SK-N-SH (cell line): Measurements from ENCODE around the gene SENP1. TPM values are rescaled to one million over a fixed set of nuclear protein-coding genes. Genes with fewer than 3 reads are reported as not detected.
A peak's percentile ranks its signal among the peaks of the same experiment; 100 is the strongest.

Source experiments
- CTCF ChIA-PET: fragments of 300-600, 350-600 bp; formaldehyde crosslinking; extraction: SDS; loops from one replicate; lab custom pipeline; 2021; lab: Yijun Ruan, JAX
- POLR2A ChIA-PET: fragments of 350-600 bp; sonication (Branson Sonifier 250); formaldehyde crosslinking; extraction: SDS; loops from one replicate; lab custom pipeline; 2020; ENCODE audit warnings: antibody characterized with exemption, inconsistent platforms; lab: Yijun Ruan, JAX
- DNase-seq: peaks from one replicate; pipeline ENCODE4 v3.0.0; 2012
- H2AFZ ChIP-seq: fragments of 200-600 bp; sonication (generic); 2 replicates; pipeline ENCODE4 v1.8.1; 2016; ENCODE audit warnings: antibody characterized with exemption, mild to moderate bottlenecking, low read depth
- H3F3A ChIP-seq: fragments of 200-600 bp; sonication (generic); replicated peaks from 2 replicates; pipeline ENCODE3; 2016; ENCODE audit warnings: antibody characterized with exemption, mild to moderate bottlenecking; ENCODE audit not compliant: insufficient read depth
- H3K27ac ChIP-seq, 2 experiments: fragments of 200-500 bp in 1 of 2; fragments of 200-600 bp in 1 of 2; sonication (Bioruptor generic) in 1 of 2; sonication (generic), shearing (Covaris generic) in 1 of 2; 2 replicates each; pipeline versions ENCODE4 v1.5.1 to v1.6.1; 2014 to 2016; ENCODE audit warnings: low read depth in 2 of 2, inconsistent platforms in 1 of 2, low read length in 1 of 2, mild to moderate bottlenecking in 1 of 2, mixed read lengths in 1 of 2
- H3K27me3 ChIP-seq: fragments of 200-600 bp; sonication (generic), shearing (Covaris generic); 2 replicates; pipeline ENCODE4 v1.6.1; 2016; ENCODE audit warnings: mixed run types; ENCODE audit not compliant: insufficient read depth
- H3K36me3 ChIP-seq, 2 experiments: fragments of 200-500 bp in 1 of 2; fragments of 200-600 bp in 1 of 2; sonication (Bioruptor generic) in 1 of 2; sonication (generic) in 1 of 2; replicated peaks in 1 of 2; 2 replicates each; pipeline versions ENCODE3 to v1.5.1; 2014 to 2016; ENCODE audit warnings: low read length in 1 of 2, mild to moderate bottlenecking in 1 of 2; ENCODE audit not compliant: insufficient read depth in 2 of 2, control insufficient read depth in 1 of 2
- H3K4me1 ChIP-seq, 2 experiments: fragments of 200-500 bp in 1 of 2; fragments of 200-600 bp in 1 of 2; sonication (Bioruptor generic) in 1 of 2; sonication (generic), shearing (Covaris generic) in 1 of 2; 2 replicates each; pipeline versions ENCODE4 v1.5.1 to v1.6.1; 2014 to 2016; ENCODE audit warnings: low read depth in 1 of 2, low read length in 1 of 2, mixed run types in 1 of 2; ENCODE audit not compliant: insufficient read depth in 2 of 2, control insufficient read depth in 1 of 2
- H3K4me2 ChIP-seq: fragments of 200-600 bp; sonication (generic), shearing (Covaris generic); 2 replicates; pipeline ENCODE4 v1.6.1; 2017; ENCODE audit warnings: mixed run types
- H3K4me3 ChIP-seq, 2 experiments: fragments of 200-500 bp in 1 of 2; fragments of 200-600 bp in 1 of 2; sonication (Bioruptor generic) in 1 of 2; sonication (generic), shearing (Covaris generic) in 1 of 2; 2 replicates each; pipeline versions ENCODE4 v1.5.1 to v1.8.1; 2014 to 2016; ENCODE audit warnings: low read depth in 2 of 2, inconsistent platforms in 1 of 2, low read length in 1 of 2, mild to moderate bottlenecking in 1 of 2, mixed read lengths in 1 of 2, moderate library complexity in 1 of 2
- H3K79me2 ChIP-seq: fragments of 200-600 bp; sonication (generic); 2 replicates; pipeline ENCODE4 v1.8.1; 2017; ENCODE audit warnings: mild to moderate bottlenecking; ENCODE audit not compliant: insufficient read depth
- H3K9ac ChIP-seq: fragments of 200-600 bp; sonication (generic); 2 replicates; pipeline ENCODE4 v1.6.1; 2017; ENCODE audit warnings: mixed run types
- H3K9me2 ChIP-seq: fragments of 200-600 bp; sonication (generic); 2 replicates; pipeline ENCODE4 v1.6.1; 2017; ENCODE audit warnings: mixed run types
- H3K9me3 ChIP-seq: fragments of 200-600 bp; sonication (generic); 2 replicates; pipeline ENCODE4 v1.6.1; 2017; ENCODE audit warnings: mixed run types, mild to moderate bottlenecking, moderate library complexity
- H4K20me1 ChIP-seq: fragments of 200-600 bp; sonication (generic); 2 replicates; pipeline ENCODE4 v1.6.1; 2017; ENCODE audit warnings: mild to moderate bottlenecking, mixed run types; ENCODE audit not compliant: insufficient read depth
- CHD2 ChIP-seq: fragments of 150-350 bp; IDR thresholded peaks from 2 replicates; pipeline ENCODE4 v1.6.1; 2018; ENCODE audit warnings: low read length; ENCODE audit not compliant: partially characterized antibody
- ELF1 ChIP-seq: IDR thresholded peaks from 2 replicates; pipeline ENCODE4 v1.4.0; 2012
- FOSL2 ChIP-seq: IDR thresholded peaks from 2 replicates; pipeline ENCODE4 v1.4.0; 2012; ENCODE audit warnings: low read depth, mild to moderate bottlenecking, moderate library complexity, borderline replicate concordance
- FOXM1 ChIP-seq: IDR thresholded peaks from 2 replicates; pipeline ENCODE4 v1.4.0; 2012; ENCODE audit warnings: low read depth, mild to moderate bottlenecking
- JUND ChIP-seq: IDR thresholded peaks from 2 replicates; pipeline ENCODE4 v1.4.0; 2012
- MXI1 ChIP-seq: IDR thresholded peaks from 2 replicates; pipeline ENCODE4 v1.6.1; 2012; ENCODE audit warnings: mild to moderate bottlenecking, low read depth, low read length, improper control_type of control experiment
- NFIC ChIP-seq: IDR thresholded peaks from 2 replicates; pipeline ENCODE4 v1.4.0; 2012; ENCODE audit warnings: borderline replicate concordance
- RAD21 ChIP-seq: IDR thresholded peaks from 2 replicates; pipeline ENCODE4 v1.6.1; 2012; ENCODE audit warnings: mild to moderate bottlenecking, low read length
- SMC3 ChIP-seq: IDR thresholded peaks from 2 replicates; pipeline ENCODE4 v1.6.1; 2012; ENCODE audit warnings: low read depth, low read length, improper control_type of control experiment
- WGBS: methylation state at CpG from one replicate; pipeline ENCODE4 v1.1.6; 2017; ENCODE audit warnings: low lambda C conversion rate; 5-methylcytosine and 5-hydroxymethylcytosine counted together
- polyA plus RNA-seq, 3 experiments: library from polyadenylated mRNA; depleted of rRNA; stranded (reverse); fragments of >200 nt; gene quantifications; 2 replicates each; pipeline ENCODE4 v1.2.3, GENCODE V29; 2012
- TF ChIP-seq, protein P1 (sequence below): fragments of 200-600 bp; sonication (generic); IDR thresholded peaks from 2 replicates; pipeline ENCODE4 v1.6.1; 2017; ENCODE audit warnings: antibody characterized with exemption, mild to moderate bottlenecking, moderate library complexity
- TF ChIP-seq, protein P2 (sequence below): IDR thresholded peaks from 2 replicates; pipeline ENCODE4 v1.4.0; 2012; ENCODE audit warnings: low read depth, borderline replicate concordance

Gene SENP1
- polyA plus RNA-seq, 1 of the 3 experiments (the other 2 are of a cell fraction) = 5.6 TPM

- POLR2A ChIA-PET = no interaction called here
- Histone ChIP-seq H3K4me1 (no peaks in the 10 kb centered on the region), H3K4me3 (no peak overlapping the region), H3K27ac (no peak overlapping the region), H2AFZ (no peak overlapping the region), H4K20me1 (no peaks in the 10 kb centered on the region), H3K9me2 (no peaks in the 10 kb centered on the region), H3K27me3 (no peaks in the 10 kb centered on the region), H3K9me3 (no peaks in the 10 kb centered on the region), H3F3A (no peaks in the 10 kb centered on the region), H3K4me2 (no peak overlapping the region)
- TF ChIP-seq RAD21 (peak; percentile 63), SMC3 (peak; percentile 27; the same call in 1 of the 2 replicates), FOXM1 (no peak)
- TF ChIP-seq, protein P1, sequence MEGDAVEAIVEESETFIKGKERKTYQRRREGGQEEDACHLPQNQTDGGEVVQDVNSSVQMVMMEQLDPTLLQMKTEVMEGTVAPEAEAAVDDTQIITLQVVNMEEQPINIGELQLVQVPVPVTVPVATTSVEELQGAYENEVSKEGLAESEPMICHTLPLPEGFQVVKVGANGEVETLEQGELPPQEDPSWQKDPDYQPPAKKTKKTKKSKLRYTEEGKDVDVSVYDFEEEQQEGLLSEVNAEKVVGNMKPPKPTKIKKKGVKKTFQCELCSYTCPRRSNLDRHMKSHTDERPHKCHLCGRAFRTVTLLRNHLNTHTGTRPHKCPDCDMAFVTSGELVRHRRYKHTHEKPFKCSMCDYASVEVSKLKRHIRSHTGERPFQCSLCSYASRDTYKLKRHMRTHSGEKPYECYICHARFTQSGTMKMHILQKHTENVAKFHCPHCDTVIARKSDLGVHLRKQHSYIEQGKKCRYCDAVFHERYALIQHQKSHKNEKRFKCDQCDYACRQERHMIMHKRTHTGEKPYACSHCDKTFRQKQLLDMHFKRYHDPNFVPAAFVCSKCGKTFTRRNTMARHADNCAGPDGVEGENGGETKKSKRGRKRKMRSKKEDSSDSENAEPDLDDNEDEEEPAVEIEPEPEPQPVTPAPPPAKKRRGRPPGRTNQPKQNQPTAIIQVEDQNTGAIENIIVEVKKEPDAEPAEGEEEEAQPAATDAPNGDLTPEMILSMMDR = peak; percentile 59
- TF ChIP-seq, all 33 proteins: peak for 3
- peaks cover 52 to 67% of the 10 kb centered on the region in 2 experiments for H3K36me3 ChIP-seq
- 95% methylated on average over 1 of the region's 1 CpG for WGBS
- DNase-seq = peak; percentile 14
- H3K79me2 ChIP-seq = no peaks in the 10 kb centered on the region
- no peak overlapping the region for H3K9ac ChIP-seq
- CTCF ChIA-PET = interaction anchor here (0.6 to 1.9 kb wide), 20 partner anchors 10 to 549 kb away, joined by 3 to 33 read pairs (median 4); no protein-coding TSS in a partner anchor
These were observed 21.8 kb downstream of the SENP1 start for GRCh38 chr12:48084066-48084465.

- no peaks in the 10 kb centered on the region for H3K79me2 ChIP-seq
- H3K4me1 ChIP-seq = no peaks in the 10 kb centered on the region
- POLR2A ChIA-PET = no interaction called here
- H3K36me3 ChIP-seq = peaks cover 44 to 54% of the 10 kb centered on the region in 2 experiments
- H3K9me2 ChIP-seq = no peaks in the 10 kb centered on the region
- no peak for DNase-seq
- no peaks in the 10 kb centered on the region for H3K27me3 ChIP-seq
- H3K4me3 ChIP-seq = no peak overlapping the region
- no peak overlapping the region for H3K27ac ChIP-seq
- WGBS = 89% methylated on average over 3 of the region's 3 CpGs
- CTCF ChIA-PET = interaction anchor here (0.8 to 1.5 kb wide), 3 partner anchors 16 to 537 kb away, joined by 3 to 4 read pairs (median 4); no protein-coding TSS in a partner anchor
- H3F3A ChIP-seq = no peaks in the 10 kb centered on the region
- H4K20me1 ChIP-seq = no peaks in the 10 kb centered on the region
- H2AFZ ChIP-seq = no peak overlapping the region
- H3K4me2 ChIP-seq = no peak overlapping the region
- TF ChIP-seq CHD2 = no peak
- no peak for TF ChIP-seq ELF1
- no peak for TF ChIP-seq MXI1
- TF ChIP-seq, protein P2, sequence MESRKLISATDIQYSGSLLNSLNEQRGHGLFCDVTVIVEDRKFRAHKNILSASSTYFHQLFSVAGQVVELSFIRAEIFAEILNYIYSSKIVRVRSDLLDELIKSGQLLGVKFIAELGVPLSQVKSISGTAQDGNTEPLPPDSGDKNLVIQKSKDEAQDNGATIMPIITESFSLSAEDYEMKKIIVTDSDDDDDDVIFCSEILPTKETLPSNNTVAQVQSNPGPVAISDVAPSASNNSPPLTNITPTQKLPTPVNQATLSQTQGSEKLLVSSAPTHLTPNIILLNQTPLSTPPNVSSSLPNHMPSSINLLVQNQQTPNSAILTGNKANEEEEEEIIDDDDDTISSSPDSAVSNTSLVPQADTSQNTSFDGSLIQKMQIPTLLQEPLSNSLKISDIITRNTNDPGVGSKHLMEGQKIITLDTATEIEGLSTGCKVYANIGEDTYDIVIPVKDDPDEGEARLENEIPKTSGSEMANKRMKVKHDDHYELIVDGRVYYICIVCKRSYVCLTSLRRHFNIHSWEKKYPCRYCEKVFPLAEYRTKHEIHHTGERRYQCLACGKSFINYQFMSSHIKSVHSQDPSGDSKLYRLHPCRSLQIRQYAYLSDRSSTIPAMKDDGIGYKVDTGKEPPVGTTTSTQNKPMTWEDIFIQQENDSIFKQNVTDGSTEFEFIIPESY = no peak
- no peak for TF ChIP-seq NFIC
- no peak for TF ChIP-seq FOSL2
- no peak for TF ChIP-seq JUND
- no peak overlapping the region for H3K9ac ChIP-seq
- 0 out of 2 replicates have a peak, but pooled peaks cover 6% of the 10 kb centered on the region for H3K9me3 ChIP-seq
These were observed 25.1 kb downstream of the SENP1 start for GRCh38 chr12:48080821-48081220.
